CD4-positive, alpha-beta T cell (primary cell): Measurements from ENCODE around the gene FJX1. TPM values are rescaled to one million over a fixed set of nuclear protein-coding genes. Genes with fewer than 3 reads are reported as not detected.

ENCODE experiments used
- ATAC-seq: fragments of 200-7000 bp; cut with Tn5 transposase; one replicate; pipeline ENCODE4 v1.10.0; 2022; ENCODE audit warnings: mild to moderate bottlenecking; ENCODE audit not compliant: poor library complexity
- CTCF ChIA-PET: fragments of 350-600 bp; sonication (Branson Sonifier 250); formaldehyde crosslinking; loops from one replicate; lab custom pipeline; 2021; ENCODE audit warnings: antibody characterized with exemption, inconsistent platforms; lab: Charles Lee
- POLR2A ChIA-PET: fragments of 350-600 bp; sonication (Branson Sonifier 250); formaldehyde crosslinking; loops from one replicate; lab custom pipeline; 2021; ENCODE audit warnings: antibody characterized with exemption, inconsistent platforms; lab: Charles Lee
- DNase-seq, 14 experiments: peaks; one replicate each; pipeline ENCODE4 v3.0.0-alpha.2; 2013 to 2020; ENCODE audit warnings: mixed read lengths in 2 of 14
- H3K27ac ChIP-seq, 2 donors: one replicate each; pipeline versions ENCODE4 v1.5.1 to v1.7.0; 2013; ENCODE audit warnings: low read length in 2 of 2, low read depth in 1 of 2, mild to moderate bottlenecking in 1 of 2
- H3K27me3 ChIP-seq, 2 experiments: 1 replicate in 1 of 2; 2 replicates in 1 of 2; pipeline versions ENCODE4 v1.6.1 to v1.7.0; 2013; ENCODE audit warnings: low read length in 2 of 2, control low read depth in 1 of 2, mild to moderate bottlenecking in 1 of 2, moderate library complexity in 1 of 2; ENCODE audit not compliant: insufficient read depth in 2 of 2, control insufficient read depth in 1 of 2
- H3K36me3 ChIP-seq: one replicate; pipeline ENCODE4 v1.6.1; 2013; ENCODE audit warnings: low read length, control low read depth; ENCODE audit not compliant: insufficient read depth
- H3K4me1 ChIP-seq: one replicate; pipeline ENCODE4 v1.6.1; 2013; ENCODE audit warnings: low read length, control low read depth; ENCODE audit not compliant: insufficient read depth
- H3K4me3 ChIP-seq: one replicate; pipeline ENCODE4 v1.5.1; 2013; ENCODE audit warnings: mild to moderate bottlenecking, low read length, moderate library complexity
- H3K9me3 ChIP-seq, 2 experiments: 1 replicate in 1 of 2; 2 replicates in 1 of 2; pipeline versions ENCODE4 v1.6.1 to v1.7.0; 2013; ENCODE audit warnings: low read length in 2 of 2, mild to moderate bottlenecking in 2 of 2, control low read depth in 1 of 2, moderate library complexity in 1 of 2; ENCODE audit not compliant: control insufficient read depth in 1 of 2, insufficient read depth in 1 of 2
- H3K27ac Mint-ChIP-seq: one replicate; pipeline ENCODE4 v1.8.0; 2020; ENCODE audit warnings: mixed read lengths
- H3K27me3 Mint-ChIP-seq: one replicate; pipeline ENCODE4 v1.8.0; 2021; ENCODE audit warnings: mixed read lengths
- H3K36me3 Mint-ChIP-seq: one replicate; pipeline ENCODE4 v1.8.0; 2021; ENCODE audit warnings: low read depth, mixed read lengths
- H3K4me1 Mint-ChIP-seq: one replicate; pipeline ENCODE4 v1.8.0; 2021; ENCODE audit warnings: low read depth, mixed read lengths
- H3K4me3 Mint-ChIP-seq: one replicate; pipeline ENCODE4 v1.8.0; 2020; ENCODE audit warnings: mild to moderate bottlenecking, mixed read lengths
- H3K9me3 Mint-ChIP-seq: one replicate; pipeline ENCODE4 v1.8.0; 2020; ENCODE audit warnings: mixed read lengths
- intact Hi-C, 2 experiments: fragments of 100-400 bp; cut with DNase I in 1 of 2; cut with micrococcal nuclease in 1 of 2; formaldehyde crosslinking; loops; one replicate each; pipeline versions ENCODE4 v1.15.1 to v1.9.0; 2023 to 2025; cut with DNase I, micrococcal nuclease
- total RNA-seq, 174 experiments: library from RNA in 2 of 174; stranded (reverse) in 2 of 174; gene quantifications; one replicate each; pipeline ENCODE4 v1.2.3 and lab custom pipeline; 2021 to 2026
- TF ChIP-seq, protein P1 (sequence below): fragments of 200-600 bp; IDR thresholded peaks from one replicate; pipeline ENCODE4 v1.8.0; 2022; ENCODE audit warnings: antibody characterized with exemption, mild to moderate bottlenecking

The FJX1 gene
- total RNA-seq, 2 experiments from 2014 or later = not detected

DNA sequence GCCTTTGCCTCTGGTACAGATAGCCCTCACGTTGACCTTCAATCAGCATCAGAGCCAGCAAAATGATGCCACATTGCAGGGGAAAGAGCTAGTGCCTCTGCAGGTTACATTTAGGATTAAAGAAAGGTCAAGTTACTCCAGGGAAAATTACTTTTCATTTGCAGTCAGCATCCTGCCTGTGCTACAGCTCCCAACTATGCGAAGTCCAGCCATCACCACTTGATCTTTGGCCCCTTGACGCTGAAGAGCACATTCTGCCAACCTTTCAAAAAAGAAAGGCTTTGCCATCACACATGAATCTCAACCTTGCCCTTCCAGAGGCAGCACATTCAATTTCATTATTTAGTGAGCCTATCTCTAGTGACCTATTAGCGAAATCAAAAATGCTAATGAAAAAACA is 11.3 kb downstream of the FJX1 start:
- no peaks in the 10 kb centered on the region for H3K36me3 ChIP-seq
- ChIA-PET CTCF (no interaction called here), POLR2A (no interaction called here)
- DNase-seq = no peak
- H3K4me3 ChIP-seq = no peak overlapping the region
- peaks cover 72% of the 10 kb centered on the region for H3K27me3 Mint-ChIP-seq
- H3K4me1 ChIP-seq = no peaks in the 10 kb centered on the region
- no peak for ATAC-seq
- no peak overlapping the region for H3K27ac ChIP-seq
- intact Hi-C loops = no loop called here
- H3K27me3 ChIP-seq = peaks cover 7 to 36% of the 10 kb centered on the region in 2 experiments
- H3K9me3 Mint-ChIP-seq = no peaks in the 10 kb centered on the region
- no peak overlapping the region for H3K4me3 Mint-ChIP-seq
- no peaks in the 10 kb centered on the region for H3K36me3 Mint-ChIP-seq
- no peaks in the 10 kb centered on the region for H3K4me1 Mint-ChIP-seq
- H3K9me3 ChIP-seq = no peaks in the 10 kb centered on the region
- H3K27ac Mint-ChIP-seq = no peak overlapping the region
- TF ChIP-seq, protein P1, sequence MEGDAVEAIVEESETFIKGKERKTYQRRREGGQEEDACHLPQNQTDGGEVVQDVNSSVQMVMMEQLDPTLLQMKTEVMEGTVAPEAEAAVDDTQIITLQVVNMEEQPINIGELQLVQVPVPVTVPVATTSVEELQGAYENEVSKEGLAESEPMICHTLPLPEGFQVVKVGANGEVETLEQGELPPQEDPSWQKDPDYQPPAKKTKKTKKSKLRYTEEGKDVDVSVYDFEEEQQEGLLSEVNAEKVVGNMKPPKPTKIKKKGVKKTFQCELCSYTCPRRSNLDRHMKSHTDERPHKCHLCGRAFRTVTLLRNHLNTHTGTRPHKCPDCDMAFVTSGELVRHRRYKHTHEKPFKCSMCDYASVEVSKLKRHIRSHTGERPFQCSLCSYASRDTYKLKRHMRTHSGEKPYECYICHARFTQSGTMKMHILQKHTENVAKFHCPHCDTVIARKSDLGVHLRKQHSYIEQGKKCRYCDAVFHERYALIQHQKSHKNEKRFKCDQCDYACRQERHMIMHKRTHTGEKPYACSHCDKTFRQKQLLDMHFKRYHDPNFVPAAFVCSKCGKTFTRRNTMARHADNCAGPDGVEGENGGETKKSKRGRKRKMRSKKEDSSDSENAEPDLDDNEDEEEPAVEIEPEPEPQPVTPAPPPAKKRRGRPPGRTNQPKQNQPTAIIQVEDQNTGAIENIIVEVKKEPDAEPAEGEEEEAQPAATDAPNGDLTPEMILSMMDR = no peak

DNA sequence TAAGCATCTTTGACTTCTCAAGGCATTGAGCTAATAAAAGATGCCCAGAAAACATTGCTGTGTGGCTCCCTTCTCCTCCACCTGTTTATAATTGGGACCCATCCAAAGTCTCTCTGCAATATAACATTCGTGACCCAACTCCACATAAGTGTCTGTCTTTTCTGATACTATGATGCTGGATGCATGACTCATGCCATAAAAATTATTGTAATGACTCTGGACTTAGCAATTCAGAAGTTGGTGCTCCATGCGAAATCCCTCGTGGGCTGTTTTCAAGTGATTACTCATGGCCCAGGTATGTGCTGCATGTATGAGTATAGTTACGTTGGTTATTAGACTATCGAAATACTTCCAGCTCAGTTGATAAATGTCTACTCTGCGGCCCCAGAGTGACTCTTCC is 11.7 kb downstream of the FJX1 start:
- Histone ChIP-seq H3K27me3 (peaks cover 7 to 36% of the 10 kb centered on the region in 2 experiments), H3K9me3 (no peaks in the 10 kb centered on the region), H3K27ac (no peak overlapping the region), H3K36me3 (no peaks in the 10 kb centered on the region), H3K4me3 (no peak overlapping the region), H3K4me1 (no peaks in the 10 kb centered on the region)
- no peak for ATAC-seq
- Mint-ChIP-seq H3K9me3 (no peaks in the 10 kb centered on the region), H3K4me3 (no peak overlapping the region), H3K27me3 (peaks cover 68% of the 10 kb centered on the region), H3K27ac (no peak overlapping the region), H3K36me3 (no peaks in the 10 kb centered on the region), H3K4me1 (no peaks in the 10 kb centered on the region)
- DNase-seq = no peak
- CTCF ChIA-PET = no interaction called here
- TF ChIP-seq, protein P1 = no peak
- POLR2A ChIA-PET = no interaction called here
- intact Hi-C loops = no loop called here

DNA sequence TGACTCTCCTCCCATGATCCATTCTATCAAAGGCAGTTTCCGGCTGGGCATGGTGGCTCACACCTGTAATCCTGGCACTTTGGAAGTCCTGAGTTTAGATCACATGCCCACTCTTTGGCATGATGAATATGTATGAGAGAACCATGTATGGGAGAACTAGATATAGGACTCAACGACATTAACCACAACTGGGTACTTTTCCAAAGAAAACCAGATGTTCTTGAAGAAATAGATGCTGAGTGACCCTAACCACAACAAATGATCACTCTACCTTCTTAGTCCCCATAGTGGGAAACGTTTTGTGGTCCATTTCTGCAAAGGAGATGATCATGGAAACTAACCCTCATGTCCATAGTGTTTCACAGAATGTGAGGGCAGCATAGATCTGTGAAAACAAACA is 13.6 kb downstream of the FJX1 start:
- Mint-ChIP-seq H3K4me3 (no peak overlapping the region), H3K27me3 (peaks cover 71% of the 10 kb centered on the region), H3K36me3 (no peaks in the 10 kb centered on the region), H3K4me1 (no peaks in the 10 kb centered on the region), H3K27ac (no peak overlapping the region), H3K9me3 (no peaks in the 10 kb centered on the region)
- ChIA-PET POLR2A (no interaction called here), CTCF (no interaction called here)
- TF ChIP-seq, protein P1 = no peak
- intact Hi-C loops = no loop called here
- Histone ChIP-seq H3K27ac (no peak overlapping the region), H3K36me3 (no peaks in the 10 kb centered on the region), H3K4me1 (no peaks in the 10 kb centered on the region), H3K27me3 (peaks cover 3 to 44% of the 10 kb centered on the region in 2 experiments), H3K9me3 (no peaks in the 10 kb centered on the region), H3K4me3 (no peak overlapping the region)
- DNase-seq = no peak
- no peak for ATAC-seq
